ENCODE results near the gene MYO3B. TPM values are rescaled to one million over a fixed set of nuclear protein-coding genes. Genes with fewer than 3 reads are reported as not detected.

MYO3B gene
- total RNA-seq, 1 experiment from 2014 or later, result 0.35 TPM

GRCh38 chr2:170313992-170314348 lies 136.0 kb downstream of the MYO3B start:
- Histone ChIP-seq H3K27me3 (ENCODE audit: control insufficient read depth, insufficient read depth, low read length) (no peaks in the 10 kb centered on the region), H3K4me3 (ENCODE audit: insufficient read depth, low read depth, low read length) (no peak overlapping the region), H3K36me3 (replicated peaks; ENCODE audit: control insufficient read depth, insufficient read depth, low read length) (no peaks in the 10 kb centered on the region)
- DNase-seq, result no peak

GRCh38 chr2:170314744-170315447 lies 136.9 kb downstream of the MYO3B start:
- Histone ChIP-seq H3K4me3 (ENCODE audit: insufficient read depth, low read depth, low read length) (no peak overlapping the region), H3K36me3 (replicated peaks; ENCODE audit: control insufficient read depth, insufficient read depth, low read length) (no peaks in the 10 kb centered on the region), H3K27me3 (ENCODE audit: control insufficient read depth, insufficient read depth, low read length) (no peaks in the 10 kb centered on the region)
- no peak for DNase-seq

GRCh38 chr2:170320948-170321347 lies 143.0 kb downstream of the MYO3B start:
- Histone ChIP-seq H3K27me3 (ENCODE audit: control insufficient read depth, insufficient read depth, low read length) (no peaks in the 10 kb centered on the region), H3K4me3 (ENCODE audit: insufficient read depth, low read depth, low read length) (no peak overlapping the region), H3K36me3 (replicated peaks; ENCODE audit: control insufficient read depth, insufficient read depth, low read length) (no peaks in the 10 kb centered on the region)
- no peak for DNase-seq

GRCh38 chr2:170321526-170321925 lies 143.6 kb downstream of the MYO3B start:
- DNase-seq, result no peak
- Histone ChIP-seq H3K36me3 (replicated peaks; ENCODE audit: control insufficient read depth, insufficient read depth, low read length) (no peaks in the 10 kb centered on the region), H3K27me3 (ENCODE audit: control insufficient read depth, insufficient read depth, low read length) (no peaks in the 10 kb centered on the region), H3K4me3 (ENCODE audit: insufficient read depth, low read depth, low read length) (no peak overlapping the region)

- no peak for DNase-seq
- Histone ChIP-seq H3K4me3 (ENCODE audit: insufficient read depth, low read depth, low read length) (no peak overlapping the region), H3K27me3 (ENCODE audit: control insufficient read depth, insufficient read depth, low read length) (no peaks in the 10 kb centered on the region), H3K36me3 (replicated peaks; ENCODE audit: control insufficient read depth, insufficient read depth, low read length) (no peaks in the 10 kb centered on the region)
These were observed 144.3 kb downstream of the MYO3B start for GRCh38 chr2:170322140-170322766.

GRCh38 chr2:170323743-170324142 lies 145.8 kb downstream of the MYO3B start:
- no peaks in the 10 kb centered on the region for H3K36me3 ChIP-seq (replicated peaks; ENCODE audit: control insufficient read depth, insufficient read depth, low read length)
- H3K27me3 ChIP-seq (ENCODE audit: control insufficient read depth, insufficient read depth, low read length), result no peaks in the 10 kb centered on the region
- DNase-seq, result no peak
- no peak overlapping the region for H3K4me3 ChIP-seq (ENCODE audit: insufficient read depth, low read depth, low read length)

GRCh38 chr2:170324640-170325046 lies 146.7 kb downstream of the MYO3B start:
- Histone ChIP-seq H3K4me3 (ENCODE audit: insufficient read depth, low read depth, low read length) (no peak overlapping the region), H3K27me3 (ENCODE audit: control insufficient read depth, insufficient read depth, low read length) (no peaks in the 10 kb centered on the region), H3K36me3 (replicated peaks; ENCODE audit: control insufficient read depth, insufficient read depth, low read length) (no peaks in the 10 kb centered on the region)
- DNase-seq, result peak; percentile 26

- Histone ChIP-seq H3K36me3 (replicated peaks; ENCODE audit: control insufficient read depth, insufficient read depth, low read length) (no peaks in the 10 kb centered on the region), H3K27me3 (ENCODE audit: control insufficient read depth, insufficient read depth, low read length) (no peaks in the 10 kb centered on the region), H3K4me3 (ENCODE audit: insufficient read depth, low read depth, low read length) (no peak overlapping the region)
- no peak for DNase-seq
These were observed 152.9 kb downstream of the MYO3B start for GRCh38 chr2:170330881-170331280.

GRCh38 chr2:170332676-170333402 lies 154.9 kb downstream of the MYO3B start:
- DNase-seq, result no peak
- Histone ChIP-seq H3K27me3 (ENCODE audit: control insufficient read depth, insufficient read depth, low read length) (no peaks in the 10 kb centered on the region), H3K4me3 (ENCODE audit: insufficient read depth, low read depth, low read length) (no peak overlapping the region), H3K36me3 (replicated peaks; ENCODE audit: control insufficient read depth, insufficient read depth, low read length) (no peaks in the 10 kb centered on the region)

GRCh38 chr2:170335351-170335750 lies 157.4 kb downstream of the MYO3B start:
- no peak for DNase-seq
- H3K4me3 ChIP-seq (ENCODE audit: insufficient read depth, low read depth, low read length), result no peak overlapping the region
- no peaks in the 10 kb centered on the region for H3K36me3 ChIP-seq (replicated peaks; ENCODE audit: control insufficient read depth, insufficient read depth, low read length)

GRCh38 chr2:170336408-170336807 lies 158.5 kb downstream of the MYO3B start:
- no peak overlapping the region for H3K4me3 ChIP-seq (ENCODE audit: insufficient read depth, low read depth, low read length)
- no peaks in the 10 kb centered on the region for H3K27me3 ChIP-seq (ENCODE audit: control insufficient read depth, insufficient read depth, low read length)
- DNase-seq, result no peak
- H3K36me3 ChIP-seq (replicated peaks; ENCODE audit: control insufficient read depth, insufficient read depth, low read length), result no peaks in the 10 kb centered on the region

More at GRCh38 chr2:170335351-170335750, 157.4 kb downstream of the MYO3B start:
- H3K27me3 ChIP-seq (ENCODE audit: control insufficient read depth, insufficient read depth, low read length), result no peaks in the 10 kb centered on the region

GRCh38 chr2:170336916-170337315 lies 159.0 kb downstream of the MYO3B start:
- no peaks in the 10 kb centered on the region for H3K36me3 ChIP-seq (replicated peaks; ENCODE audit: control insufficient read depth, insufficient read depth, low read length)
- no peak overlapping the region for H3K4me3 ChIP-seq (ENCODE audit: insufficient read depth, low read depth, low read length)
- H3K27me3 ChIP-seq (ENCODE audit: control insufficient read depth, insufficient read depth, low read length), result no peaks in the 10 kb centered on the region
- no peak for DNase-seq

GRCh38 chr2:170339322-170339721 lies 161.4 kb downstream of the MYO3B start:
- H3K27me3 ChIP-seq (ENCODE audit: control insufficient read depth, insufficient read depth, low read length), result no peaks in the 10 kb centered on the region
- H3K36me3 ChIP-seq (replicated peaks; ENCODE audit: control insufficient read depth, insufficient read depth, low read length), result no peaks in the 10 kb centered on the region
- no peak for DNase-seq
- no peak overlapping the region for H3K4me3 ChIP-seq (ENCODE audit: insufficient read depth, low read depth, low read length)

- Histone ChIP-seq H3K27me3 (ENCODE audit: control insufficient read depth, insufficient read depth, low read length) (no peaks in the 10 kb centered on the region), H3K36me3 (replicated peaks; ENCODE audit: control insufficient read depth, insufficient read depth, low read length) (no peaks in the 10 kb centered on the region), H3K4me3 (ENCODE audit: insufficient read depth, low read depth, low read length) (no peak overlapping the region)
- no peak for DNase-seq
These were observed 162.1 kb downstream of the MYO3B start for GRCh38 chr2:170339750-170340692.
